ENCODE results near the gene BICD2.
"Not testable (repeated sequence)": the region's sequence is repeated elsewhere in the genome, so short reads cannot be mapped to it uniquely, and the experiment has no call there.

Gene BICD2

GRCh38 chr9:92769990-92770359 is 5.3 kb upstream of the BICD2 start:
- no peak for DNase-seq

DNA sequence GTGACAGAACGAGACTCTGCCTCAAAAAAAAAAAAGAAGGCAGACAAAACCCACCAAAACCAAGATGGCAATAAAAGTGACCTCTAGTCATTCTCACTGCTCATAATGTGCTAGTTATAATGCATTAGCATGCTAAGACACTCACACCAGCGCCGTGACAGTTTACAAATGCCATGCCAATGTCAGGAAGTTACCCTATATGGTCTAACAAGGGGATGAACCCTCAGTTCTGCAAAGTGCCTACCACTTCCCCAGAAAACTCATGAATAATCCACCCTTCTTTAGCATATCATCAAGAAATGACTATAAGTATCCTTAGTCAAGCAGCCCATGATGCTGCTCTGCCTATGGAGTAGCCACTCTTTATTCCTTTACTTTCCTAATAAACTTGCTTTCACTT is 4.7 kb upstream of the BICD2 start:
- no peak for DNase-seq

- not testable (repeated sequence) for DNase-seq
Observed at GRCh38 chr9:92768816-92769215, 4.2 kb upstream of the BICD2 start.

GRCh38 chr9:92767066-92768054 is 2.7 kb upstream of the BICD2 start:
- DNase-seq, result no peak

DNA sequence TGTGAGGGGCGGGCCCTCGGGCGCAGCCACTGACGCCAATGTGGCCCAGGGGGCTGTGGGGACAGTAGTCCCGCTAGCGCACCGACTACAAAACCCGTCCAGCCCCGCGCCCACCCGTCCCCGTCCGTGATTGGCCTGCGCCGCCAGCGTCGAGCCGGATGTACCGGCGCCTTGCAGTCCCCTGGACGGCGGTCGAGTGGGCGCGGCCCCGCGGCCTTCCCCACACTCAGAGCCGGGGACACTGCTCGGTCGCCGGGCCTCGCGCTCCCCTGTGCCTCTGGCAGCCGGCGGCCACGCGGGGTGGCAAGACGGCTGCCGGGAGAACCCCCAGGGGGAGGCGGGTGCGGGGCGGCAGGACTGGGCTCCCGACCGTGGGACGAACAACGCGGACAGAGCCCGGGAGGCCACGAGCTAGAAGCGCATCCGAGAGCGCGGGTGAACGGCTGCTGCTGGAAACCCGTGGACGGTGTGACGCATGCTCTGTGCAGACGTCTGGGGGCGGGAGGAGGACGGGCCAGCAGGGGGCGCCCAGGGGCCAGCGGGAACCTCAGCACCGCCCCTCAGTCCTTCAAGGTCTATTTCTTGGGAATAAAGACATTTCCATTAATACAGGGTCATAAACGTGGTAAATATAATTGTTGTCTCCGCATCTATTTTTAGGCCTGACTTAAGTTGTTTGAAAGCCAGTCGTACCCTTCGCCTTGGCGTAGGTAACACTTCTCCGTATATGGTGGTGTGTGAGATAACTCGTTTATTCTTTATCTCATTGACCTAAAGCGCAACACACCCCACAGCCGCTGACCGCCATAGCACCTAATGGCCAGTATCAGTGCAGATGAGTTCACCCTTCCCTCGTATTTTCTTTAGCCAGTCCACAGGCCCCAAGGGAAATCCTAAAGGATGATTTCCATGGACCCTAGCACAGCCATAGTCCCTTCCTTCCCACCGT is 629 bp upstream of the BICD2 start:
- DNase-seq, result peak; percentile 99

GRCh38 chr9:92763721-92764380 is 782 bp downstream of the BICD2 start:
- DNase-seq, result peak; percentile 37

DNA sequence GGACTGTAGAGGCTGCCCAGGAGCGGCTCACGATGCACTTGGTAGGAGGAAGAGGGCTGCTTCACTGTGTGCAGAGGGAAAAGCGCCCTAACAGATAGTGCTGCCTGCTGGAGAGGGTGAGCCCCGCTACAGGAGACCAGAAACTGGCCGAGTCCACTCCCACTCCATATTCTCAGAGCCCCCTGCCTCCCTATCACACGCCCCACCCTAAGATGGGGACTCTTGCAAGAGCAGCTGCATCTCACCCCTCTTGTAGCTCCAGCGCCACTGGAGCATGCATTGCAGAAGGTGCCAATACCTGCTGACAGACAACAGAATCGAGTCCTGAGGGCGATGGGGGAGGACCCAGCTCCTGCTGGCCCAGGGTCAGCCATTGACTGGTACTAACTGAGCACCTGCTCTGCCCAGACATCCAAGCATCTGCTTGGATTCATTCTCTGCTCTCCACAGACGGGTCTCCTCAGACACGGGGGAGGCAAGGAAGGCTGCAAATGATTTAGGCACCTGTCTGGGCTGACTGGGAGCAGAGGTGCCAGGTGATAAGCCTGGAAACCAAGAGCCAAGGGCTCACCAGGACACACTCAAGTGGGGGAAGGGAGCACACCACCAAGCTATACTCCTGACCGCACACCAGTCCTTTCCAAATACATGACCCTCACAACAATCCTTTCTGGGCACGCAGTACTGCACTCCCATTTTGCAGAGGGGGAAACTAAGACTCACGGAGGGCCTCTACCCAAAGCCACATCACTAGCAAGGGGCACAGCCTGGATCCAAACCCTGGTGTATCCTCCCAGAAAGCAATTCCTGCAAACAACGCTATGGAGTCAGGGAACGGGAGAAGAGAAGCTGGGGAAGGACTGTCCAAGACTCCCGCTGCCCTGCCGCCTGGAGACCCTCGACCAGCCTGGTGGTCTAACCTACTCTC is 1.6 kb downstream of the BICD2 start:
- DNase-seq, result no peak

DNA sequence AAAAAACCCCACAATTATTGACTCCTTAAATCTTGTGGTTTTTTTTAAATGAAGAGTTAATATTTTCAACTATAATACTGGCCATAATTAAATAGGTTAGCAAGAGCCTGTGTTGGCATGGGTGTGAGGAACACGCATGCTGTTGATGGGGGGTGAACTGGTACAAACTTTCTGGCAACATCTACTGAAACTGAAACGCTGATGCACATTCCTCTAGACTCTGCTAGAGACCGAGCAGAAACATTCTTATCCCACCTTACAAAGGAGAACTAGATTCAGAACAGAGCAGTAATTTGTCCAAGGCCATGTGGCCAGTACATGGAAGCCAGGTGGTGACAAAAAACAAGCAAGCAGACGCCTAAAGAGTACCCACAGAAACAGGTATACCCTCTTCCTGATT is 2.4 kb downstream of the BICD2 start:
- DNase-seq, result no peak

- DNase-seq, result no peak
Observed at GRCh38 chr9:92761686-92762085, 2.9 kb downstream of the BICD2 start.

GRCh38 chr9:92760494-92760893 is 4.1 kb downstream of the BICD2 start:
- DNase-seq, result no peak

DNA sequence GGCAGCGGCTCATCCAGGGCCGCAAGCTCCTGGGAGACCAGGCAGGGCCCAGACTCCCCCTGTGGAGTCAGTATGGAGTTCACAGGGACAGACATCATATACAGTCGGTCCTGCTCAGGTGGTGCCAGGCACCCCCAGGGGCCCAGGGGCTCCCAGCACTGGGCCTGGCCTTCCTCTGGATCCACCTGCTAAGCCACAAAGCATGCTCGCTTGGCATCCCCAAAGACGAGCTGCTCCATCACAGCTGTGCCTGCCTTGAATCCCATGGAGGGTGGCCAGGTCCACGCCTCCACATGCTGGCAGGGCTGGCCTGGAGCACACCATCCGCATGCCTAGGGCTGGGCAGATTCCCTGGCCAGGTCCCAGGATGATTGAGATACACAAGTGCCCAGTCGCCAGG is 4.6 kb downstream of the BICD2 start:
- DNase-seq, result no peak

DNA sequence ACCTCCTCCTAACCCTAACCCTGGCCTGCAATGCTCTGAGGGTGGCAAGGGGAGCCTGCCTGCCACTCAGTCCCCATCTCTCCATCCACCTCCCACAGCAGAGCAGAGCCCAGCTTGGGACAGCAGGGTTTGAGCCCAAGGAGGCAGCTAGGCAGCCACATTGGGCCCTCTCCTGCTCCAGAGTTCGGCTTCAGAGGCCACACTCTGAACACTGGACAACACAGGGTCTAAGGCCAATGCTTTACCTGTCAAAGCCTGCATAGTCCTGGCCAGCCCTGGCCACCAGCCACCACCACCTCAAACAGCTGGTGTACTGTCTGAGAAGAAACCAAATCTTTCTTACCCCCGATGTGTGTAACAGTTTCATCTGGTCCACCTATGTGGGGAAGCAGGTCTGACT is 5.2 kb downstream of the BICD2 start:
- DNase-seq, result no peak

- DNase-seq, result no peak
Observed at GRCh38 chr9:92756792-92757191, 7.8 kb downstream of the BICD2 start.

DNA sequence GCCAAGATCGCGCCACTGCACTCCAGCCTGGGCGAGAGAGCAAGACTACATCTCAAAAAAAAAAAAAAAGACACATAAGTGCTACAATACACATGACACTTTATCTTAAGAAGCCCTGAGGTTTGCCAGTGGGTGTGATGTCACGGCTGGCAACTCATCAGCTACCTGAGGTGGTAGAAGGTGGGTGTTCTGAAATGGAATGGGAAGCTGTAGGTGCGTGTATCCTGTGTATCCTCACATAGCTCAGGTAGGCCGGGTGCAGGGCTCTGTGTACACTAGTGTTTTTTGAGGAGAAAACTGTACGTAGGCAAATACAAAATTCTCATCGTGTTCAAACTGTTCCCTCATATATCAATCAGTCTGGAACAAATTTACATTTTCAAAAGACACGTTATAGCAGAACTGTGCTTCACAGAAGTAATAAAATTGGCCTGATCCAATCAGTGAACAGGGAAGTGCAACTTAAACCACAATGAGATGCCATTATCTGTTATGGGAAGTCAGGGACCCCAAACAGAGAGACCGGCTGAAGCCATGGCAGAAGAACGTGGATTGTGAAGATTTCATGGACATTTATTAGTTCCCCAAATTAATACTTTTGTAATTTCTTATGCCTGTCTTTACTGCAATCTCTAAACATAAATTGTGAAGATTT is 10.4 kb downstream of the BICD2 start:
- no peak for DNase-seq

GRCh38 chr9:92752812-92753404 is 11.7 kb downstream of the BICD2 start:
- no peak for DNase-seq

DNA sequence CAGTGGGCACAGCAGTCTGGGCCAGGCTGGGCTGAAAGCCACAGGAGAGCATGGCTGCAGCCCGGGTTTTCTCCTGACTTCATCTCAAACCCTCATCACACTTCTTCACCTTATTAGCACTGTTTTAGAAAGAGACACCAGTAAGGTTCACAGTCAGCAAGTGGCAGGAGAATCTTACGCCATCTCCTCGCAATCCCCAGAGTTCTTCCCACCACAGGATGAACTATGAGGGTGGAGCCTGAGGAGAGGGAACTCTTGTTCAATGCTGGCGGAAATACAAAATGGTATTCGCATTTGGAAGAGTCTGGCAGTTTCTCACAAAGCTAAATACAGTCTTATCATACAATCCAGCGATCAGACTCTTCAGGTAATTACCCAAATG is 14.7 kb downstream of the BICD2 start:
- no peak for DNase-seq

- no peak for DNase-seq
Observed at GRCh38 chr9:92749071-92749933, 15.3 kb downstream of the BICD2 start.

DNA sequence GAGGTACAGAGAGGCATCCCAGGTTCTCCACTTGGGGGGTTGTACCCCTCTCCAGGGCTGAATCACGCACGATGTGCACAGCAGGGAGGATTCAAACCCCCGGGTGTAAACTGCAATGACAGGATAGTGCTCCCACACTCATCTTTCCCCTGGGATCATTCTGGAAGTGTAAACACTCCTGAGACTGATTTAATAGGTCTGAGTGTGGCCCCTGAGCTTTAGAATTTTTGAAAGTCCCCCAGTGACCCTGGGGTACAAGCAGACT is 16.5 kb downstream of the BICD2 start:
- no peak for DNase-seq

- no peak for DNase-seq
Observed at GRCh38 chr9:92747459-92748232, 17.0 kb downstream of the BICD2 start.

Data from CD4-positive, alpha-beta T cell treated with Interleukin-21 for 1 hour (primary cell).